ENCODE data around the gene GREB1L. TPM values are rescaled to one million over a fixed set of nuclear protein-coding genes. Genes with fewer than 3 reads are reported as not detected.

Gene GREB1L
- polyA plus RNA-seq, 1 of the 3 experiments (the other 2 are of a cell fraction), result under 0.01 TPM

- H3K36me3 ChIP-seq (replicated peaks in 1 of 2; ENCODE audit: control insufficient read depth in 1 of 2, insufficient read depth in 2 of 2, low read length in 1 of 2), result no peaks in the 10 kb centered on the region
- H4K20me1 ChIP-seq (ENCODE audit: insufficient read depth), result no peaks in the 10 kb centered on the region
- ChIA-PET CTCF (interaction anchor here (1.5 kb wide), 1 partner anchor 244 kb away, joined by 3 read pairs; no protein-coding TSS in a partner anchor), POLR2A (no interaction called here)
- no peaks in the 10 kb centered on the region for H3F3A ChIP-seq (replicated peaks; ENCODE audit: insufficient read depth)
- no peaks in the 10 kb centered on the region for H3K79me2 ChIP-seq (ENCODE audit: insufficient read depth)
- H3K9me2 ChIP-seq, result no peaks in the 10 kb centered on the region
- H3K27me3 ChIP-seq (ENCODE audit: insufficient read depth), result peaks cover 21% of the 10 kb centered on the region; the same call in 1 of the 2 replicates
- no peaks in the 10 kb centered on the region for H3K4me1 ChIP-seq (ENCODE audit: control insufficient read depth in 1 of 2, insufficient read depth in 2 of 2, low read depth in 1 of 2, low read length in 1 of 2)
- H3K4me3 ChIP-seq (ENCODE audit: low read depth in 2 of 2, low read length in 1 of 2), result no peak overlapping the region
- H3K27ac ChIP-seq (ENCODE audit: low read depth in 2 of 2, low read length in 1 of 2), result no peak overlapping the region
- TF ChIP-seq FOXM1 (IDR thresholded peaks at IDR 0.05; ENCODE audit: low read depth) (no peak), RXRA (IDR thresholded peaks at IDR 0.05; ENCODE audit: borderline replicate concordance, low read depth) (no peak), RCOR1 (IDR thresholded peaks at IDR 0.05; ENCODE audit: low read length) (no peak)
- H2AFZ ChIP-seq (ENCODE audit: low read depth), result no peak overlapping the region
- H3K9ac ChIP-seq, result no peak overlapping the region
- no peak overlapping the region for H3K4me2 ChIP-seq
- no peaks in the 10 kb centered on the region for H3K9me3 ChIP-seq
- 4% methylated on average over 4 of the region's 4 CpGs for WGBS (ENCODE audit: low lambda C conversion rate)
- no peak for DNase-seq
Observed at GRCh38 chr18:21439431-21439846, 197.4 kb downstream of the GREB1L start.

- TF ChIP-seq FOXJ3 (CRISPR knock-in tag; IDR thresholded peaks at IDR 0.05) (no peak), RCOR1 (IDR thresholded peaks at IDR 0.05; ENCODE audit: low read length) (no peak), NFIC (IDR thresholded peaks at IDR 0.05; ENCODE audit: borderline replicate concordance) (no peak), FOXM1 (IDR thresholded peaks at IDR 0.05; ENCODE audit: low read depth) (no peak), TAF1 (IDR thresholded peaks at IDR 0.05; ENCODE audit: borderline replicate concordance, low read depth, low read length) (no peak)
- TF ChIP-seq, protein P1, sequence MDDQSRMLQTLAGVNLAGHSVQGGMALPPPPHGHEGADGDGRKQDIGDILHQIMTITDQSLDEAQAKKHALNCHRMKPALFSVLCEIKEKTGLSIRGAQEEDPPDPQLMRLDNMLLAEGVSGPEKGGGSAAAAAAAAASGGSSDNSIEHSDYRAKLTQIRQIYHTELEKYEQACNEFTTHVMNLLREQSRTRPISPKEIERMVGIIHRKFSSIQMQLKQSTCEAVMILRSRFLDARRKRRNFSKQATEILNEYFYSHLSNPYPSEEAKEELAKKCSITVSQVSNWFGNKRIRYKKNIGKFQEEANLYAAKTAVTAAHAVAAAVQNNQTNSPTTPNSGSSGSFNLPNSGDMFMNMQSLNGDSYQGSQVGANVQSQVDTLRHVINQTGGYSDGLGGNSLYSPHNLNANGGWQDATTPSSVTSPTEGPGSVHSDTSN (IDR thresholded peaks at IDR 0.05), result no peak
- no peak overlapping the region for H3K9ac ChIP-seq
- no peaks in the 10 kb centered on the region for H4K20me1 ChIP-seq (ENCODE audit: insufficient read depth)
- POLR2A ChIA-PET, result no interaction called here
- H3K4me3 ChIP-seq (ENCODE audit: low read depth in 2 of 2, low read length in 1 of 2), result no peak overlapping the region
- no peaks in the 10 kb centered on the region for H3K79me2 ChIP-seq (ENCODE audit: insufficient read depth)
- CTCF ChIA-PET, result interaction anchor here (2.5 kb wide), 1 partner anchor 246 kb away, joined by 16 read pairs; no protein-coding TSS in a partner anchor
- no peaks in the 10 kb centered on the region for H3K4me1 ChIP-seq (ENCODE audit: control insufficient read depth in 1 of 2, insufficient read depth in 2 of 2, low read depth in 1 of 2, low read length in 1 of 2)
- no peaks in the 10 kb centered on the region for H3K9me3 ChIP-seq
- no peaks in the 10 kb centered on the region for H3K36me3 ChIP-seq (replicated peaks in 1 of 2; ENCODE audit: control insufficient read depth in 1 of 2, insufficient read depth in 2 of 2, low read length in 1 of 2)
- no peaks in the 10 kb centered on the region for H3F3A ChIP-seq (replicated peaks; ENCODE audit: insufficient read depth)
- H3K27ac ChIP-seq (ENCODE audit: low read depth in 2 of 2, low read length in 1 of 2), result no peak overlapping the region
- no peak overlapping the region for H3K4me2 ChIP-seq
- no peak for DNase-seq
- no peak overlapping the region for H2AFZ ChIP-seq (ENCODE audit: low read depth)
- H3K27me3 ChIP-seq (ENCODE audit: insufficient read depth), result peaks cover 28% of the 10 kb centered on the region; the same call in 1 of the 2 replicates
- 10% methylated on average over 3 of the region's 3 CpGs for WGBS (ENCODE audit: low lambda C conversion rate)
- no peaks in the 10 kb centered on the region for H3K9me2 ChIP-seq
Observed at GRCh38 chr18:21441670-21442069, 199.6 kb downstream of the GREB1L start.

DNA sequence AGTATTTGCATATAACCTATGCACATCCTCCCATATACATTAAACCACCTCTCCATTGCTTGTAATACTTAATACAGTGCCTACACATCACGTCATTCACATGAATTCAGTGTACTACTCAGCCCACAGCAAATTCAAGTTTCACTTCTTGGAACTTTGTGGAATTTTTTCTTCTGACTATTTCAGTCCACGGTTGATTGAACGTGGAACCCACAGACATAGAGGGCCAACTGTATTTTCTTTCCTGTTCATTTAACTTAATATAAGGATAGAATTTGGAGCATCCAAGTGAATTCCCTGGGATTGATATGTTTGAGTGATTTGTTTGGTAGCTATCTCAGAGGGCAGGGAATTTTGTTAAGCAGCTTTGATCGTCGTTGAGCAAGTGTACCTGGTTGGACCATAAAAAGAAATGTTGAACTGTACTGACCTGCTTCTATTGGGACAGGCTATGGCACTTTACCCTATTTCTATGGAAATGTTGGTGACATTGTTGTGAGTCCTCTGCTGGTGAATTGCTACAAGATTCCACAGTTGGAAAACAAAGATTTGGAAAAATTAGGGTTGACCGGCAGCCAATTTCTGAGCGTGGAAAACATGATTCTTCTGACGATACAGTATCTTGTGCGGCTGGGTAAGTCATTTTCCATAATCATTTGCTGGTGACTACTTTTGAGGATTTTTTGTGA is 201.9 kb downstream of the GREB1L start:
- WGBS (ENCODE audit: low lambda C conversion rate), result 24% methylated on average over 9 of the region's 9 CpGs
- no peaks in the 10 kb centered on the region for H4K20me1 ChIP-seq (ENCODE audit: insufficient read depth)
- no peaks in the 10 kb centered on the region for H3K9me2 ChIP-seq
- no peak overlapping the region for H2AFZ ChIP-seq (ENCODE audit: low read depth)
- H3K4me3 ChIP-seq (ENCODE audit: low read depth in 2 of 2, low read length in 1 of 2), result no peak overlapping the region; a peak in 1 of 4 replicates
- POLR2A ChIA-PET, result no interaction called here
- H3K36me3 ChIP-seq (replicated peaks in 1 of 2; ENCODE audit: control insufficient read depth in 1 of 2, insufficient read depth in 2 of 2, low read length in 1 of 2), result no peaks in the 10 kb centered on the region
- no peak overlapping the region for H3K27ac ChIP-seq (ENCODE audit: low read depth in 2 of 2, low read length in 1 of 2)
- no peaks in the 10 kb centered on the region for H3K4me1 ChIP-seq (ENCODE audit: control insufficient read depth in 1 of 2, insufficient read depth in 2 of 2, low read depth in 1 of 2, low read length in 1 of 2)
- H3K9me3 ChIP-seq, result no peaks in the 10 kb centered on the region
- no peaks in the 10 kb centered on the region for H3K79me2 ChIP-seq (ENCODE audit: insufficient read depth)
- no peak overlapping the region for H3K4me2 ChIP-seq
- CTCF ChIA-PET, result interaction anchor here (3.9 kb wide), 1 partner anchor 249 kb away, joined by 27 read pairs; no protein-coding TSS in a partner anchor
- no peak for DNase-seq
- no peak overlapping the region for H3K9ac ChIP-seq
- no peaks in the 10 kb centered on the region for H3F3A ChIP-seq (replicated peaks; ENCODE audit: insufficient read depth)
- peaks cover 34% of the 10 kb centered on the region; the same call in 1 of the 2 replicates for H3K27me3 ChIP-seq (ENCODE audit: insufficient read depth)
- TF ChIP-seq, protein P2, sequence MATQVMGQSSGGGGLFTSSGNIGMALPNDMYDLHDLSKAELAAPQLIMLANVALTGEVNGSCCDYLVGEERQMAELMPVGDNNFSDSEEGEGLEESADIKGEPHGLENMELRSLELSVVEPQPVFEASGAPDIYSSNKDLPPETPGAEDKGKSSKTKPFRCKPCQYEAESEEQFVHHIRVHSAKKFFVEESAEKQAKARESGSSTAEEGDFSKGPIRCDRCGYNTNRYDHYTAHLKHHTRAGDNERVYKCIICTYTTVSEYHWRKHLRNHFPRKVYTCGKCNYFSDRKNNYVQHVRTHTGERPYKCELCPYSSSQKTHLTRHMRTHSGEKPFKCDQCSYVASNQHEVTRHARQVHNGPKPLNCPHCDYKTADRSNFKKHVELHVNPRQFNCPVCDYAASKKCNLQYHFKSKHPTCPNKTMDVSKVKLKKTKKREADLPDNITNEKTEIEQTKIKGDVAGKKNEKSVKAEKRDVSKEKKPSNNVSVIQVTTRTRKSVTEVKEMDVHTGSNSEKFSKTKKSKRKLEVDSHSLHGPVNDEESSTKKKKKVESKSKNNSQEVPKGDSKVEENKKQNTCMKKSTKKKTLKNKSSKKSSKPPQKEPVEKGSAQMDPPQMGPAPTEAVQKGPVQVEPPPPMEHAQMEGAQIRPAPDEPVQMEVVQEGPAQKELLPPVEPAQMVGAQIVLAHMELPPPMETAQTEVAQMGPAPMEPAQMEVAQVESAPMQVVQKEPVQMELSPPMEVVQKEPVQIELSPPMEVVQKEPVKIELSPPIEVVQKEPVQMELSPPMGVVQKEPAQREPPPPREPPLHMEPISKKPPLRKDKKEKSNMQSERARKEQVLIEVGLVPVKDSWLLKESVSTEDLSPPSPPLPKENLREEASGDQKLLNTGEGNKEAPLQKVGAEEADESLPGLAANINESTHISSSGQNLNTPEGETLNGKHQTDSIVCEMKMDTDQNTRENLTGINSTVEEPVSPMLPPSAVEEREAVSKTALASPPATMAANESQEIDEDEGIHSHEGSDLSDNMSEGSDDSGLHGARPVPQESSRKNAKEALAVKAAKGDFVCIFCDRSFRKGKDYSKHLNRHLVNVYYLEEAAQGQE (IDR thresholded peaks at IDR 0.05; ENCODE audit: low read depth, low read length), result no peak
- TF ChIP-seq, protein P1 (IDR thresholded peaks at IDR 0.05), result no peak
- TF ChIP-seq TCF12 (IDR thresholded peaks at IDR 0.05) (no peak), USF2 (IDR thresholded peaks at IDR 0.05; ENCODE audit: borderline replicate concordance, low read depth, low read length) (no peak), ELF1 (IDR thresholded peaks at IDR 0.05) (no peak), GABPA (IDR thresholded peaks at IDR 0.05; ENCODE audit: low read depth) (no peak), FOSL2 (IDR thresholded peaks at IDR 0.05; ENCODE audit: borderline replicate concordance, low read depth) (no peak), NFIC (IDR thresholded peaks at IDR 0.05; ENCODE audit: borderline replicate concordance) (no peak), EZH2phosphoT487 (IDR thresholded peaks at IDR 0.05; ENCODE audit: borderline replicate concordance, low read depth) (no peak)

Measured in SK-N-SH (cell line).